Measurements from ENCODE around the gene METTL24.

- TF ChIP-seq EZH2phosphoT487 (IDR thresholded peaks at IDR 0.05; ENCODE audit: insufficient read depth, low read depth) = no peak
- TF ChIP-seq EZH2 (IDR thresholded peaks at IDR 0.05; ENCODE audit: insufficient read depth, poor library complexity, severe bottlenecking) = no peak
Measured at GRCh38 chr6:110323258-110323657, 34.9 kb downstream of the METTL24 start.
